ENCODE measurements around the gene HDAC5.
"Not testable (repeated sequence)": the region's sequence is repeated elsewhere in the genome, so short reads cannot be mapped to it uniquely, and the experiment has no call there.

HDAC5 gene

GRCh38 chr17:44159519-44160210 lies 36.2 kb upstream of the HDAC5 start:
- H3K4me3 ChIP-seq (ENCODE audit: low read depth, low read length) = no peak overlapping the region
- TF ChIP-seq, protein P1, sequence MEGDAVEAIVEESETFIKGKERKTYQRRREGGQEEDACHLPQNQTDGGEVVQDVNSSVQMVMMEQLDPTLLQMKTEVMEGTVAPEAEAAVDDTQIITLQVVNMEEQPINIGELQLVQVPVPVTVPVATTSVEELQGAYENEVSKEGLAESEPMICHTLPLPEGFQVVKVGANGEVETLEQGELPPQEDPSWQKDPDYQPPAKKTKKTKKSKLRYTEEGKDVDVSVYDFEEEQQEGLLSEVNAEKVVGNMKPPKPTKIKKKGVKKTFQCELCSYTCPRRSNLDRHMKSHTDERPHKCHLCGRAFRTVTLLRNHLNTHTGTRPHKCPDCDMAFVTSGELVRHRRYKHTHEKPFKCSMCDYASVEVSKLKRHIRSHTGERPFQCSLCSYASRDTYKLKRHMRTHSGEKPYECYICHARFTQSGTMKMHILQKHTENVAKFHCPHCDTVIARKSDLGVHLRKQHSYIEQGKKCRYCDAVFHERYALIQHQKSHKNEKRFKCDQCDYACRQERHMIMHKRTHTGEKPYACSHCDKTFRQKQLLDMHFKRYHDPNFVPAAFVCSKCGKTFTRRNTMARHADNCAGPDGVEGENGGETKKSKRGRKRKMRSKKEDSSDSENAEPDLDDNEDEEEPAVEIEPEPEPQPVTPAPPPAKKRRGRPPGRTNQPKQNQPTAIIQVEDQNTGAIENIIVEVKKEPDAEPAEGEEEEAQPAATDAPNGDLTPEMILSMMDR (IDR thresholded peaks at IDR 0.05; ENCODE audit: borderline replicate concordance, insufficient read depth, low read depth, low read length) = no peak

- TF ChIP-seq, protein P1 (IDR thresholded peaks at IDR 0.05; ENCODE audit: borderline replicate concordance, insufficient read depth, low read depth, low read length) = no peak
- no peak overlapping the region for H3K4me3 ChIP-seq (ENCODE audit: low read depth, low read length)
Measured at GRCh38 chr17:44155488-44155887, 32.0 kb upstream of the HDAC5 start.

DNA sequence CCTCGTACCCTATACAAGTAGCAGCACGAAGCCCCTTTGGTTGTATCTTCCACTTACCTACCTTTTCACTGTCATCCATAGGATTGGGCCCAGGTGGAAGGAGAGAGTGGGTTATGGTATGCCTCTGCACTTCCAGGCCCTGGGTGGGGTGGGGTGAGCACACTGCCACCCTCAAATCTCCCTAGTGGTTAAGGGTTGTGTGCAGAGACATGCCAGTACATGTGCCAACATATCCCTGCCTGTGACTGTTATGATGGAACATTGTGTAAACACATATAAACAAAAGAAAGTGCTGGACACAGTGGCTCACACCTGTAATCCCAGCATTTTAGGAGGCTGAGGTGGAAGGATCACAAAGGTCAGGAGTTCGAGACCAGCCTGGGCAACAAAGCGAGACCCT lies 29.4 kb upstream of the HDAC5 start:
- TF ChIP-seq, protein P1 (IDR thresholded peaks at IDR 0.05; ENCODE audit: borderline replicate concordance, insufficient read depth, low read depth, low read length) = no peak
- H3K4me3 ChIP-seq (ENCODE audit: low read depth, low read length) = no peak overlapping the region

DNA sequence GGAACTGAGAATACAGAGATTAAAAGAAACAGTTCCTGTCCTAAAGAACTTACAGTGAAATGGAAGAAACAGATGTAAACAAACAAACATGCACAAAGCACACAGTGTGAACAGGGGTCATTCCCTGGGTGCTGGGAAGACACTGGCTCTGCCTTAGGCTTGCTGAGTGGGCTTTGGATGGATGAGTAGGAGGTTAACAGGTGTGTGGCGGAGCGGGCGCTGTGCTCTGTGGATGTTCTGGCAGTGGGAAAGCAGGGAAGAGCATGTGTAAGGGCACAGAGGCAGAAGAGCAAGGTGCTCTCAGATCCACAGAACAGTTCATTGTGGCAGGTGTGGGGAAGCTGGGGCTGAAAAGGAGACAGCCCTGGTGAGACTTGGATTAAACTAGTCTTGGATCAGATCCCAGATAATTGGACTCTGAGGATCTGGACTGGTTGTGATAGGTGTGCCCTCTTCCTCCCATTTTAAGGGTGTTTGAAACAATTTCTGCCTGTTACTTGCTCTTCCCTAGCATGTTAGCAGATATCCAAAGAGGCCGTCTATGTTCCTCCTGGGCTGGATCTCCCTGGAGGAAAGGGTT lies 26.4 kb upstream of the HDAC5 start:
- TF ChIP-seq, protein P1 (IDR thresholded peaks at IDR 0.05; ENCODE audit: borderline replicate concordance, insufficient read depth, low read depth, low read length) = no peak
- H3K4me3 ChIP-seq (ENCODE audit: low read depth, low read length) = no peak overlapping the region

- H3K4me3 ChIP-seq (ENCODE audit: low read depth, low read length) = not testable (repeated sequence)
Measured at GRCh38 chr17:44149066-44149465, 25.6 kb upstream of the HDAC5 start.

DNA sequence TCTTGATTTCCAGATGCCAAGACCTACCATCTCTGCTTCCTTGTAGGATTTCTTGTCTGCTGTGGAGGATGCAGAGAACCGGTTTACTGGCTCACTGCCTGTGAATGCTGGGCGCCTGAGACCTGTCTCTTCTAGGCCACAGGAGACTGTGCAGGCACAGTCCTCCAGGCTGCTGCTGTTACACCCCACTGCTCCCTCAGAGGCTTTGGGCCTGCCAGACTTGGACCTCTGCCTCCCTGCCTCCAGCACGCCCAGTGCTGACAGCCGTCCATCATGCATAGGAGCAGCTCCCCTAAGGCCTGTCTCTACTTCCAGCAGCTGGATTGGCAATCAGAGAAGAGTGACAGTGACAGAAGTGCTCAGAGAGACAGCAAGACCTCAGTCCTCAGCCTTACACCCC lies 24.4 kb upstream of the HDAC5 start:
- TF ChIP-seq, protein P1 (IDR thresholded peaks at IDR 0.05; ENCODE audit: borderline replicate concordance, insufficient read depth, low read depth, low read length) = no peak
- no peak overlapping the region for H3K4me3 ChIP-seq (ENCODE audit: low read depth, low read length)

DNA sequence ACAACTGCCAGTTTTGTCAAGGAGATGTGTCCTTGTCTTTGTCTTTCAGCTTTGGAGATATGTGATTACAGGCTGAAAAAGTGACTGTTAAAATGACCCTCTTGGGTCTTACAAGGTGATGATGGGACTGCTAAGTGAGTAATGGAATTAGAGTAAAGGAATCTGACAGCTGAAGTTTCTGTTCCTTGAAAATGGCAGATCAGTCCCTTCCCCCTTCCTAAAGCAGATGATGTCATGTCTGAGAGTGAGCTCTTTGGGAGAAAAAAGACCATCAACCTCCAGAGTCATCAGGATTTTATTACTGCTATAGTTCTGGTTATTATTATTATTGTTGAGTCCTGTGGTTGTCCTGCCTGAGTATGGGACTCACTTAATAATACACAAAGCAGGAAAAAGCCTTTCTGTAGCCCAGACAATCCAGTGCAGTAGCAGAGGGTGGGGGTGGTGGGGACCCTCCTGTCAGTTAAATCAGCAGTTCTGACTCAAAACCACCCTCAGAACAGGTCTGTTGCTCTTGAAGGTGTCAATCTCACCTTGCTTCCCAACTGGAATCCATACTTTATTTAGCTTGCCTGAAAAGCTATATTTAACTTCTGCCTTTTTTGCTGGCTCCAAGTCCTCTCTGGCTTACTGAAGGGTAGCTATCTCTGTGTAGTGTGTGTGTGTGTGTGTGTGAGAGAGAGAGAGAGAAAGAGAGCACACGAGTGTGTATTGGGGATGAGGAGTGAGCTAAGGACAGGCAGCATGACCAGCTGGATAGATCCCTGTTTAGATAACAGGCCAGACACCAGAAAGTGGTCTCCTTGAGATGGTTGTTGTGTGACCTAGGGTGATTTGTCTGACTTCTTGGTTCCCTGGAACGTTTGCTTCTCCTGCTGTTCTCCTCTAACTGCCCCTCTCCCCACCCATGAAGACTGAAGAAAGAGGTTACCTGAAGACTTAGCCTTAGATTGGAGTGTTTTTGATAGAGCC lies 23.2 kb upstream of the HDAC5 start:
- TF ChIP-seq, protein P1 (IDR thresholded peaks at IDR 0.05; ENCODE audit: borderline replicate concordance, insufficient read depth, low read depth, low read length) = no peak
- H3K4me3 ChIP-seq (ENCODE audit: low read depth, low read length) = no peak overlapping the region
